HepG2 (cell line): Measurements from ENCODE around the gene SUPT6H. TPM values are rescaled to one million over a fixed set of nuclear protein-coding genes. Genes with fewer than 3 reads are reported as not detected.
A peak's percentile ranks its signal among the peaks of the same experiment; 100 is the strongest.

Experiments used
- CC2D1A ChIP-seq: sonication (generic); formaldehyde crosslinking; IDR thresholded peaks from 2 replicates; pipeline ENCODE4 v1.8.1; 2023; ENCODE audit warnings: mild to moderate bottlenecking, missing genetic modification reagents
- EED ChIP-seq: sonication (generic); formaldehyde crosslinking; IDR thresholded peaks from 2 replicates; pipeline ENCODE4 v1.5.0; 2020; ENCODE audit warnings: mild to moderate bottlenecking, missing genetic modification reagents
- NR2F6 ChIP-seq, 2 experiments: IDR thresholded peaks; 2 replicates each; pipeline ENCODE4 v1.6.1; 2016; ENCODE audit warnings: antibody characterized with exemption in 1 of 2, mild to moderate bottlenecking in 1 of 2
- PHF8 ChIP-seq: sonication (generic); formaldehyde crosslinking; IDR thresholded peaks from 2 replicates; pipeline ENCODE4 v1.5.0; 2020; ENCODE audit warnings: missing genetic modification reagents
- RORA ChIP-seq: sonication (generic); formaldehyde crosslinking; IDR thresholded peaks from 2 replicates; pipeline ENCODE4 v1.5.0; 2020; ENCODE audit warnings: mild to moderate bottlenecking, missing genetic modification reagents, moderate library complexity
- RXRA ChIP-seq: sonication (generic); formaldehyde crosslinking; IDR thresholded peaks from 2 replicates; pipeline ENCODE4 v1.5.1; 2020; ENCODE audit warnings: missing genetic modification reagents
- SMAD1 ChIP-seq: sonication (generic); formaldehyde crosslinking; IDR thresholded peaks from 2 replicates; pipeline ENCODE4 v1.4.0; 2020; ENCODE audit warnings: missing genetic modification reagents, low read depth, mild to moderate bottlenecking, borderline replicate concordance
- TBL1XR1 ChIP-seq: fragments of 150-350 bp; IDR thresholded peaks from 2 replicates; pipeline ENCODE4 v1.6.1; 2014; ENCODE audit warnings: borderline replicate concordance, low read length; ENCODE audit not compliant: partially characterized antibody
- TCF7 ChIP-seq: sonication (generic); IDR thresholded peaks from 2 replicates; pipeline ENCODE4 v1.6.1; 2016; ENCODE audit warnings: antibody characterized with exemption, low read depth
- ZNF558 ChIP-seq: sonication (generic); formaldehyde crosslinking; IDR thresholded peaks from 2 replicates; pipeline ENCODE4 v1.9.0; 2022; ENCODE audit warnings: mild to moderate bottlenecking, missing genetic modification reagents, borderline replicate concordance
- polyA plus RNA-seq, 8 experiments: library from polyadenylated mRNA; depleted of rRNA in 3 of 8; stranded (reverse) in 7 of 8; unstranded in 1 of 8; fragments of >200 nt; fragmentation: Illumina TruSeq in 4 of 8; extraction: Trizol in 4 of 8; gene quantifications; 2 replicates each; pipeline versions ENCODE4 v1.2.1 to v1.2.3, GENCODE V29; 2011 to 2016; ENCODE audit warnings: low read depth in 4 of 8, missing spikeins in 1 of 8, mixed read lengths in 1 of 8; ENCODE audit not compliant: insufficient read depth in 1 of 8
- total RNA-seq, 5 experiments: library from RNA; depleted of rRNA; stranded (reverse); fragments of >200 nt; fragmentation: Illumina TruSeq; extraction: Trizol; gene quantifications; 2 replicates each; pipeline ENCODE4 v1.2.3, GENCODE V29; 2016; ENCODE audit warnings: low read depth in 1 of 5
- TF ChIP-seq, protein P1 (sequence below): sonication (generic); formaldehyde crosslinking; conservative IDR thresholded peaks from 2 replicates; pipeline ENCODE4 v1.4.0; 2020; ENCODE audit warnings: missing genetic modification reagents
- TF ChIP-seq, protein P2 (sequence below): sonication (generic); formaldehyde crosslinking; IDR thresholded peaks from 2 replicates; pipeline ENCODE4 v1.5.0; 2020; ENCODE audit warnings: mild to moderate bottlenecking, missing genetic modification reagents, borderline replicate concordance
- TF ChIP-seq, protein P3 (sequence below): sonication (generic); formaldehyde crosslinking; IDR thresholded peaks from 2 replicates; pipeline ENCODE4 v1.5.1; 2020; ENCODE audit warnings: mild to moderate bottlenecking, missing genetic modification reagents, borderline replicate concordance
- TF ChIP-seq, protein P4 (sequence below): sonication (generic); formaldehyde crosslinking; IDR thresholded peaks from 2 replicates; pipeline ENCODE4 v1.4.0; 2020; ENCODE audit warnings: missing genetic modification reagents
- TF ChIP-seq, protein P5 (sequence below): IDR thresholded peaks from 2 replicates; pipeline ENCODE4 v1.6.1; 2012; ENCODE audit warnings: low read depth, low read length, improper control_type of control experiment

SUPT6H gene
- total and polyA plus RNA-seq, 2 of the 13 experiments (the other 11 are each of a cell fraction or from before 2014, with no cell fraction given): 32.7 to 39.9 TPM

DNA sequence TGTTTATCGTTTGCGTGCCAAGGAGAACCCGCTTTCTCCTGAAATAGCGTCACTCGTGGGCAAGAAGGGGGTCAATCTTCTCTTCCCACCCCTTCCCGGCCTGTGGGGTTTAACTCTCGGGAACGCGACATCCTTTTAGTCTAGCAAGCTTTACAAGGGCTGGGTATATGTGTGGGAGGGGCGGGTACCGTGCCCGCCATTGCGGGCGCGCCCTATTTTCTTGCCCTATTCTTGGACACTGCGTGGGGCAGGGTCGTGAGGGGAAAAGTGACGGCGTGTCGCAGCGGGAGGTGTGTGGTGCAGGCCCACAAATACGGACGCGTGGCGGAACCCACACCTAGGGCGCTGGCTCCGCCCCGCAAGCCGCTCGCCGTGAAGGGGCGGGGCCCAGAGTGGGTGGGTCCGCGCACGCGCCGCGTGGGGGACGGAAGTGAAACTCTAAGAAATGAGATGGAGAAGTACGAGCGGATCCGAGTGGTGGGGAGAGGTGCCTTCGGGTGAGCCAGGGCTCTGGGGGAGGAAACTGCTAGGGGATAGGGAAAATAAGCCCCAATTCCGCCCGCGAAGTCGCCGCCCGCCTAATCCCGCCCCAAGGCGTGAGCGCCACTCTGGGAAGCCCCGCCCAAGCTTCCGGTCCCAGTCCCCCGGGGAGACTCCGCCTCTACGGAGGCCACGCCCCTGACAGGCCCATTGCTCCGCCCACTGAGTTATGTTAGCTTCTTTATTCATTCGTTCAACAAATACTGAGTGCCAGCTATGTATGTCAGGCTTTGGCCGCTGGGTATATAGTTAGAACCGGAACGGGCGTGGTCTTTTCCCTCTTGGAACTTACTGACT lies 66.6 kb downstream of the SUPT6H start, which contains the start of gene NEK8 (continued):
- 0 out of 2 replicates have a peak, but pooled peaks have one; percentile 57 for TF ChIP-seq ZNF558
- TF ChIP-seq, protein P1, sequence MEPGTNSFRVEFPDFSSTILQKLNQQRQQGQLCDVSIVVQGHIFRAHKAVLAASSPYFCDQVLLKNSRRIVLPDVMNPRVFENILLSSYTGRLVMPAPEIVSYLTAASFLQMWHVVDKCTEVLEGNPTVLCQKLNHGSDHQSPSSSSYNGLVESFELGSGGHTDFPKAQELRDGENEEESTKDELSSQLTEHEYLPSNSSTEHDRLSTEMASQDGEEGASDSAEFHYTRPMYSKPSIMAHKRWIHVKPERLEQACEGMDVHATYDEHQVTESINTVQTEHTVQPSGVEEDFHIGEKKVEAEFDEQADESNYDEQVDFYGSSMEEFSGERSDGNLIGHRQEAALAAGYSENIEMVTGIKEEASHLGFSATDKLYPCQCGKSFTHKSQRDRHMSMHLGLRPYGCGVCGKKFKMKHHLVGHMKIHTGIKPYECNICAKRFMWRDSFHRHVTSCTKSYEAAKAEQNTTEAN (CRISPR knock-in tag): no peak; the same call in 1 of the 2 replicates
- TF ChIP-seq TBL1XR1: no peak
- TF ChIP-seq CC2D1A (CRISPR knock-in tag): no peak
- peak; percentile 84 for TF ChIP-seq PHF8
- no peak for TF ChIP-seq RORA
- TF ChIP-seq, protein P2, sequence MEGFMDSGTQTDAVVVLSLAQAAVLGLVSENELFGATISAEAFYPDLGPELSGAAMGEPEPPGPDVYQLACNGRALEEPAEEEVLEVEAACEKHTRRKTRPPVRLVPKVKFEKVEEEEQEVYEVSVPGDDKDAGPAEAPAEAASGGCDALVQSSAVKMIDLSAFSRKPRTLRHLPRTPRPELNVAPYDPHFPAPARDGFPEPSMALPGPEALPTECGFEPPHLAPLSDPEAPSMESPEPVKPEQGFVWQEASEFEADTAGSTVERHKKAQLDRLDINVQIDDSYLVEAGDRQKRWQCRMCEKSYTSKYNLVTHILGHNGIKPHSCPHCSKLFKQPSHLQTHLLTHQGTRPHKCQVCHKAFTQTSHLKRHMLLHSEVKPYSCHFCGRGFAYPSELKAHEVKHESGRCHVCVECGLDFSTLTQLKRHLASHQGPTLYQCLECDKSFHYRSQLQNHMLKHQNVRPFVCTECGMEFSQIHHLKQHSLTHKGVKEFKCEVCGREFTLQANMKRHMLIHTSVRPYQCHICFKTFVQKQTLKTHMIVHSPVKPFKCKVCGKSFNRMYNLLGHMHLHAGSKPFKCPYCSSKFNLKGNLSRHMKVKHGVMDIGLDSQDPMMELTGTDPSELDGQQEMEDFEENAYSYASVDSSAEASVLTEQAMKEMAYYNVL: no peak
- no peak for TF ChIP-seq TCF7
- TF ChIP-seq, protein P3, sequence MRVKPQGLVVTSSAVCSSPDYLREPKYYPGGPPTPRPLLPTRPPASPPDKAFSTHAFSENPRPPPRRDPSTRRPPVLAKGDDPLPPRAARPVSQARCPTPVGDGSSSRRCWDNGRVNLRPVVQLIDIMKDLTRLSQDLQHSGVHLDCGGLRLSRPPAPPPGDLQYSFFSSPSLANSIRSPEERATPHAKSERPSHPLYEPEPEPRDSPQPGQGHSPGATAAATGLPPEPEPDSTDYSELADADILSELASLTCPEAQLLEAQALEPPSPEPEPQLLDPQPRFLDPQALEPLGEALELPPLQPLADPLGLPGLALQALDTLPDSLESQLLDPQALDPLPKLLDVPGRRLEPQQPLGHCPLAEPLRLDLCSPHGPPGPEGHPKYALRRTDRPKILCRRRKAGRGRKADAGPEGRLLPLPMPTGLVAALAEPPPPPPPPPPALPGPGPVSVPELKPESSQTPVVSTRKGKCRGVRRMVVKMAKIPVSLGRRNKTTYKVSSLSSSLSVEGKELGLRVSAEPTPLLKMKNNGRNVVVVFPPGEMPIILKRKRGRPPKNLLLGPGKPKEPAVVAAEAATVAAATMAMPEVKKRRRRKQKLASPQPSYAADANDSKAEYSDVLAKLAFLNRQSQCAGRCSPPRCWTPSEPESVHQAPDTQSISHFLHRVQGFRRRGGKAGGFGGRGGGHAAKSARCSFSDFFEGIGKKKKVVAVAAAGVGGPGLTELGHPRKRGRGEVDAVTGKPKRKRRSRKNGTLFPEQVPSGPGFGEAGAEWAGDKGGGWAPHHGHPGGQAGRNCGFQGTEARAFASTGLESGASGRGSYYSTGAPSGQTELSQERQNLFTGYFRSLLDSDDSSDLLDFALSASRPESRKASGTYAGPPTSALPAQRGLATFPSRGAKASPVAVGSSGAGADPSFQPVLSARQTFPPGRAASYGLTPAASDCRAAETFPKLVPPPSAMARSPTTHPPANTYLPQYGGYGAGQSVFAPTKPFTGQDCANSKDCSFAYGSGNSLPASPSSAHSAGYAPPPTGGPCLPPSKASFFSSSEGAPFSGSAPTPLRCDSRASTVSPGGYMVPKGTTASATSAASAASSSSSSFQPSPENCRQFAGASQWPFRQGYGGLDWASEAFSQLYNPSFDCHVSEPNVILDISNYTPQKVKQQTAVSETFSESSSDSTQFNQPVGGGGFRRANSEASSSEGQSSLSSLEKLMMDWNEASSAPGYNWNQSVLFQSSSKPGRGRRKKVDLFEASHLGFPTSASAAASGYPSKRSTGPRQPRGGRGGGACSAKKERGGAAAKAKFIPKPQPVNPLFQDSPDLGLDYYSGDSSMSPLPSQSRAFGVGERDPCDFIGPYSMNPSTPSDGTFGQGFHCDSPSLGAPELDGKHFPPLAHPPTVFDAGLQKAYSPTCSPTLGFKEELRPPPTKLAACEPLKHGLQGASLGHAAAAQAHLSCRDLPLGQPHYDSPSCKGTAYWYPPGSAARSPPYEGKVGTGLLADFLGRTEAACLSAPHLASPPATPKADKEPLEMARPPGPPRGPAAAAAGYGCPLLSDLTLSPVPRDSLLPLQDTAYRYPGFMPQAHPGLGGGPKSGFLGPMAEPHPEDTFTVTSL (CRISPR knock-in tag): no peak
- TF ChIP-seq, protein P4, sequence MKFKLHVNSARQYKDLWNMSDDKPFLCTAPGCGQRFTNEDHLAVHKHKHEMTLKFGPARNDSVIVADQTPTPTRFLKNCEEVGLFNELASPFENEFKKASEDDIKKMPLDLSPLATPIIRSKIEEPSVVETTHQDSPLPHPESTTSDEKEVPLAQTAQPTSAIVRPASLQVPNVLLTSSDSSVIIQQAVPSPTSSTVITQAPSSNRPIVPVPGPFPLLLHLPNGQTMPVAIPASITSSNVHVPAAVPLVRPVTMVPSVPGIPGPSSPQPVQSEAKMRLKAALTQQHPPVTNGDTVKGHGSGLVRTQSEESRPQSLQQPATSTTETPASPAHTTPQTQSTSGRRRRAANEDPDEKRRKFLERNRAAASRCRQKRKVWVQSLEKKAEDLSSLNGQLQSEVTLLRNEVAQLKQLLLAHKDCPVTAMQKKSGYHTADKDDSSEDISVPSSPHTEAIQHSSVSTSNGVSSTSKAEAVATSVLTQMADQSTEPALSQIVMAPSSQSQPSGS: no peak; the same call in 1 of the 2 replicates
- TF ChIP-seq NR2F6 (IDR thresholded peaks at IDR 0.05): no peak
- peak; percentile 50 for TF ChIP-seq NR2F6 (CRISPR knock-in tag; IDR thresholded peaks at IDR 0.05)
- TF ChIP-seq EED (CRISPR knock-in tag): 0 out of 2 replicates have a peak, but pooled peaks have one; percentile 54
- 0 out of 2 replicates have a peak, but pooled peaks have one; percentile 41 for TF ChIP-seq SMAD1 (CRISPR knock-in tag)
- peak; percentile 45; the same call in 1 of the 2 replicates for TF ChIP-seq RXRA (CRISPR knock-in tag)
- TF ChIP-seq, protein P5, sequence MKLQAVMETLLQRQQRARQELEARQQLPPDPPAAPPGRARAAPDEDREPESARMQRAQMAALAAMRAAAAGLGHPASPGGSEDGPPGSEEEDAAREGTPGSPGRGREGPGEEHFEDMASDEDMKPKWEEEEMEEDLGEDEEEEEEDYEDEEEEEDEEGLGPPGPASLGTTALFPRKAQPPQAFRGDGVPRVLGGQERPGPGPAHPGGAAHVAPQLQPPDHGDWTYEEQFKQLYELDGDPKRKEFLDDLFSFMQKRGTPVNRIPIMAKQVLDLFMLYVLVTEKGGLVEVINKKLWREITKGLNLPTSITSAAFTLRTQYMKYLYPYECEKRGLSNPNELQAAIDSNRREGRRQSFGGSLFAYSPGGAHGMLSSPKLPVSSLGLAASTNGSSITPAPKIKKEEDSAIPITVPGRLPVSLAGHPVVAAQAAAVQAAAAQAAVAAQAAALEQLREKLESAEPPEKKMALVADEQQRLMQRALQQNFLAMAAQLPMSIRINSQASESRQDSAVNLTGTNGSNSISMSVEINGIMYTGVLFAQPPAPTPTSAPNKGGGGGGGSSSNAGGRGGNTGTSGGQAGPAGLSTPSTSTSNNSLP: peak; percentile 27; the same call in 1 of the 2 replicates
